Fibroblast of skin of right quadriceps (primary cell): ENCODE data around the gene ZNF343.
A peak's percentile ranks its signal among the peaks of the same experiment; 100 is the strongest.
"Not testable (repeated sequence)": the region's sequence is repeated elsewhere in the genome, so short reads cannot be mapped to it uniquely, and the experiment has no call there.

Experiments
- DNase-seq: peaks from one replicate; pipeline ENCODE4 v3.0.0-alpha.2; 2013

ZNF343 gene

GRCh38 chr20:2508631-2509467 is at the start of gene ZNF343:
Gene ZNF343, minus strand, starts transcription at chr20:2508915. Its CDS starts 15,020 bp downstream, at chr20:2493895.
- DNase-seq, result peak; percentile 79

DNA sequence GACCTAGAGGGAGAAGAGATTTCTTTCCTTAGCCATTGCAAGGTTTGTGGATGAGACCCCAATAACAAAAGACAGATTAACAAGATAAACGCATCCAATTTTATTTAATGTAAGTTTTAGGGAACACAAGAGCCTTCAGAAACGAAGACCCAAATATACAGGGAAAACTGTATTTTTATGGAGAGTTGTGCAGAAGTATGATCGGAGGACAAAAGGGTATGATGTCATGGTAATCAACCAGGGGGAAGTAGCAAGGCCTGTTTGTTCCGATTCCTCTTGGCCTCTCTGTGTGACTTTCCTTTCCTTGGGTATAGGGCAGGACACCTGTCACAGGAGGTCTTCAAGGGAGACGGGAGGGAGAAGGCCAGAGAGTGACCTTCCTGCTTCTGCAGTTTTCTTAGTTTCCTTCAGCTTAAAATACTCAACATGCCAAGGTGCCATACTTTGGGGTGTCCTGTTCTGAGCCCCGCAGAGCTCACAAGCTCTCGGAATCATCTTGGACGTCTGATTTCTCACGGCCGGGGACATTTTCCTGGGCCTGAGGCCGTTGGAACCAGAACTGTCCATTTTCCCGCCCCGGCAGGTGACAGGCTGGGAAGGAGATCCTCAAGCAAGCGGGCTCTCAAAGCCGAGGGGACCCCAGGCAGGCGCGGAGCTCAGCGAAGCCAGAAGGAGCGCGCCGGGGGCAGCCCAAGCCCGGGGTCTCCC is 49.3 kb upstream of the ZNF343 start:
- DNase-seq, result no peak

DNA sequence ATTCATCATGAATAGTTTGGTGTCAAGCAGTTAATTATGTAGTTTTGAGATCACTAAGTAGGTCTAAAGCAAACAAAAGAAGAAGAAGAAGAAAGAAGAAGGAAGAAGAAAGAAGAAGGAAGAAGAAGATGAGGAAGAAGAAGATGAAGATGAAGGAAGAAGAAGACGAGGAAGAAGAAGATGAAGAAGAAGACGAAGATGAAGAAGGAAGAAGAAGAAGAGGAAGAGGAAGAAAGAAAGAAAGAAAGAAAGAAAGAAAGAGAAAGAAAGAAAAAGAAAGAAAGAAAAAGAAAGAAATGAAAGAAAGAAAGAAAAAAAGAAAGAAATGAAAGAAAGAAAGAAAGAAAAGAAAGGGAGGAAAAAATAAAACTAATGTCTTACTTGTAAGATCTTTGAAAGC is 36.9 kb upstream of the ZNF343 start:
- DNase-seq, result no peak

DNA sequence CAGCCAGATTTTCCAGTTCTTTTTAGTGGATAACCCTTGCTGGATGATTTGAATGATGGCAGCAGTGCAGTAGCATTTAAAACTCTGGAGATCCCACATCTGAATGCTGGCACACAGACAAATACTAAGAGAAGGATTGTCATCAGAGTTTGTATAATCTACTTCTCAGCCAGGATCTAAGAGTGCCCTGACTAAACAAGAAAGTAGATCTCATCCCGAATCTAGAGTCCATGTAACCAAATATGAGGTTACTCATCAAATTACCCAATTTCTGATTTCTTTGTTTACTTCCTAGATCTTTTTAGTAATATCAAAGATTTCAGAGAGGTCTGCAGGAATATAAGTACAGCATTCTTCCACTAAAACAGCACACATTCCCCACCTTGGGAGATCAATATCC is 35.5 kb upstream of the ZNF343 start:
- DNase-seq, result no peak

- no peak for DNase-seq
These were observed 33.6 kb upstream of the ZNF343 start for GRCh38 chr20:2542361-2542760.

DNA sequence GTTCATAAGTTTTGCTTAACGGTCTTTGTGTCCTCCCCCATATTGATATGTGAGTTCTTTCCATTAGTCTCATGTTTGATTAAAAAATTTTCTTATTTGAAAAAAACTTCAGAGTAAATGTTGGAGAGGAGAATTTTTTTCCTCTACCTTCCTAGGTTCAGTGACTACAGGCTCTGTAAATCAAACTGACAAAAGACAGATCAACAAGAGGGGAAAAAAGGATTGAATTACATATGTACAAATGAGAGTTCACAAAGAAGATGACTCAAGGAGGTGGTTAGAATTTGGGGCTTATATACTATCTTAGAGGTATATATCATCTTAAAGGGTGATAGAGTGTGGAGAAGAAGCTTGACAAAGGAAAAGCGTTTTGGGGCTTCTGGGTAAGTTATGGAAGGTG is 33.2 kb upstream of the ZNF343 start:
- no peak for DNase-seq

GRCh38 chr20:2538931-2539720 is 30.4 kb upstream of the ZNF343 start:
- no peak for DNase-seq

DNA sequence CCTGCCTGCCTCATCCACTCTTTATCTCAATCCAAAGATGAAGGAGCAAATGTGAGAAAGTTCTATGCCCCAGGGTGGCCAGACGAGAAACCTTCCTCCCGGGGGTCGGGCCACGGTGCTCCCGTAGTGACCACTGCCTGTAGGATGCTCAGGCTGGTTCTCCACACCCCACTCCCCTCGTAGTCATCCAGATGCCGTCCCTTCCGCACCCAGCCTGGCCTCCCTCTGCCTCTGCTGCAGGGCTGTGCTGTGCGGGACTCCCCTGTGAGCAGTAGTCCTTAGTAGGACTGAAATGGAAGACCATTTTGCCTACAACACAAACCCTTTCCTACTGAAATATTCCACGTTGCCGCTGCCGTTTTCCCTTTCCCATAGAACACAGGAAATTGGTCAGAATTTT is 29.6 kb upstream of the ZNF343 start:
- DNase-seq, result no peak

GRCh38 chr20:2537101-2537500 is 28.4 kb upstream of the ZNF343 start:
- no peak for DNase-seq

DNA sequence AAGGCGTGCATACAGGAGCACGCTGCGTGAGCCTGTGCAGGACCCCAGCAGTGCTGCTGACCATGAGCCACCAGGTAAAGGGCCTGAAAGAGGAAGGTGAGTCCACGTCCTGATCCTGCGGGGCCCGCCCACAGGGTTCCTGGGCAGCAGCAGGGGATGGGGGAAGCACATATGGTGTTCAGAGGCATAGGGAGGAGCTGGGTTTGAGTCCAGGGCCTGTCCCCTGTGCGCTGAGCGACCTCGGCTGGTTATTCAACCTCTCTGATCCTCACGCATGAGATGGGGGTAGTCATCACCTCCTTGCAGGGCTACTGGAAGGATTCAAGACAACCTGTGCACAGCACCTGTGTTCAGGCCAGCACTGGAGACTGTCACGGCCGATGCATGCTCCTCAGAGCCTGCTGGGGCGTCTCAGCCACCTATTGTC is 27.9 kb upstream of the ZNF343 start, which contains the start of gene TMC2:
Gene TMC2 (plus strand): TSS at position 14 of the 427 bp plus-strand sequence. CDS start 49 bp downstream, at position 63.
- DNase-seq, result no peak

GRCh38 chr20:2535711-2536559 is 27.2 kb upstream of the ZNF343 start:
- DNase-seq, result no peak

GRCh38 chr20:2533118-2533517 is 24.4 kb upstream of the ZNF343 start:
- no peak for DNase-seq

- no peak for DNase-seq
These were observed 20.1 kb upstream of the ZNF343 start for GRCh38 chr20:2528671-2529271.

- no peak for DNase-seq
These were observed 19.0 kb upstream of the ZNF343 start for GRCh38 chr20:2527762-2528161.

GRCh38 chr20:2526218-2526583 is 17.5 kb upstream of the ZNF343 start:
- not testable (repeated sequence) for DNase-seq

- peak; percentile 83 for DNase-seq
These were observed 16.2 kb upstream of the ZNF343 start for GRCh38 chr20:2524709-2525506.

GRCh38 chr20:2523919-2524708 is 15.4 kb upstream of the ZNF343 start:
- peak; percentile 77 for DNase-seq

DNA sequence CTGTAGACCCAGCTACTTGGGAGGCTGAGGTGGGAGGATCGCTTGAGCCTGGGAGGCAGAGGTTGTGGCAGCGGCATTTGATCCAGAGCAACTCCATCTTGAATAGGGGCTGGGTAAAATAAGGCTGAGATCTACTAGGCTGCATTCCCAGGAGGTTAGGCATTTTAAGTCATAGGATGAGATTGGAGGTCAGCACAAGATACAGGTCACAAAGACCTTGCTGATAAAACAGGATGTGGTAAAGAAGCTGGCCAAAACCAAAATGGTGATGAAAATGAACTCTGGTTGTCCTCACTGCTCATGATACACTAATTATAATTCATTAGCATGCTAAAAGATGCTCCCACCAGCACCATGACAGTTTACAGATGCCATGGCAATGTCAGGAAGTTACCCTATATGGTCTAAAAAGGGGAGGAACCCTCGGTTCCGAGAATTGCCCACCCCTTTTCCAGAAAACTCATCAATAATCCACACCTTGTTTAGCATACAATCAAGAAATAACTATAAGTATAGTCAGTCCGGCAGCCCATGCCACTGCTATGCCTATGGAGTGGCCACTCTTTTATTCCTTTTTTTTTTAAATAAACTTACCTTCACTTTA is 14.2 kb upstream of the ZNF343 start:
- not testable (repeated sequence) for DNase-seq
